ENCODE data around the gene SEMA3E.

DNA sequence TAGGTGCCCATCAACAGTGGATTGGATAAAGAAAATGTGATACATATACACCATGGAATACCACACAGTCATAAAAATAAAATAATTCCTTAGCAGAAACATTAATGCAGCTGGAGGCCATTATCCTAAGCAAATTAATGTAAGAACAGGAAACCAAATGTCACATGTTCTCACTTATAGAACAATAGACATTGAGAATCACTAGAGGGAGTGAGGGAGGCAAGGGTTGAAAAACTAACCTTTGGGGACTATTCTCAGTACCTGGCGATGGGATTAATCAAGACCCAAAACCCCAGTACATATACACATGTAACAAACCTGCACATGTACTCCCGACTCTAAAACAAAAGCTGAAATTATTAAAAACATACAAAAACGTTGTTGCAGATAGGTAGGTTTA is 222.6 kb downstream of the SEMA3E start:
- TF ChIP-seq, protein P1, sequence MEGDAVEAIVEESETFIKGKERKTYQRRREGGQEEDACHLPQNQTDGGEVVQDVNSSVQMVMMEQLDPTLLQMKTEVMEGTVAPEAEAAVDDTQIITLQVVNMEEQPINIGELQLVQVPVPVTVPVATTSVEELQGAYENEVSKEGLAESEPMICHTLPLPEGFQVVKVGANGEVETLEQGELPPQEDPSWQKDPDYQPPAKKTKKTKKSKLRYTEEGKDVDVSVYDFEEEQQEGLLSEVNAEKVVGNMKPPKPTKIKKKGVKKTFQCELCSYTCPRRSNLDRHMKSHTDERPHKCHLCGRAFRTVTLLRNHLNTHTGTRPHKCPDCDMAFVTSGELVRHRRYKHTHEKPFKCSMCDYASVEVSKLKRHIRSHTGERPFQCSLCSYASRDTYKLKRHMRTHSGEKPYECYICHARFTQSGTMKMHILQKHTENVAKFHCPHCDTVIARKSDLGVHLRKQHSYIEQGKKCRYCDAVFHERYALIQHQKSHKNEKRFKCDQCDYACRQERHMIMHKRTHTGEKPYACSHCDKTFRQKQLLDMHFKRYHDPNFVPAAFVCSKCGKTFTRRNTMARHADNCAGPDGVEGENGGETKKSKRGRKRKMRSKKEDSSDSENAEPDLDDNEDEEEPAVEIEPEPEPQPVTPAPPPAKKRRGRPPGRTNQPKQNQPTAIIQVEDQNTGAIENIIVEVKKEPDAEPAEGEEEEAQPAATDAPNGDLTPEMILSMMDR (IDR thresholded peaks at IDR 0.05; ENCODE audit: low read length): no peak
- TF ChIP-seq EZH2 (IDR thresholded peaks at IDR 0.05; ENCODE audit: borderline replicate concordance, low read length): no peak

Measured in OCI-LY1 (cell line).